Sigmoid colon (tissue), 7 donors: ENCODE data around the gene RNF17. TPM values are rescaled to one million over a fixed set of nuclear protein-coding genes. Genes with fewer than 3 reads are reported as not detected.

Experiments
- DNase-seq: peaks from one replicate; pipeline ENCODE4 v3.0.0-alpha.2; 2019
- H3K27ac ChIP-seq, 4 donors: fragments of 200-600 bp; sonication (generic); one replicate each; pipeline ENCODE4 v1.5.1; 2016 to 2019; ENCODE audit warnings: mild to moderate bottlenecking in 1 of 4
- H3K27me3 ChIP-seq, 3 donors: fragments of 200-600 bp; sonication (generic); one replicate each; pipeline ENCODE4 v1.5.1; 2019; ENCODE audit warnings: mild to moderate bottlenecking in 1 of 3
- H3K36me3 ChIP-seq, 4 donors: fragments of 200-600 bp; sonication (generic); one replicate each; pipeline ENCODE4 v1.5.1; 2016 to 2019
- H3K4me1 ChIP-seq, 4 donors: fragments of 200-600 bp; sonication (generic); one replicate each; pipeline ENCODE4 v1.5.1; 2017 to 2019
- H3K4me3 ChIP-seq, 4 donors: fragments of 200-600 bp; sonication (generic); one replicate each; pipeline ENCODE4 v1.5.1; 2017 to 2019; ENCODE audit warnings: mild to moderate bottlenecking in 2 of 4, moderate library complexity in 1 of 4
- H3K9me3 ChIP-seq, 4 donors: fragments of 200-600 bp in 3 of 4; sonication (generic) in 3 of 4; one replicate each; pipeline versions ENCODE4 v1.5.1 to v1.6.1; 2013 to 2019
- EP300 ChIP-seq, 4 donors: sonication (generic); formaldehyde crosslinking; IDR thresholded peaks; one replicate each; pipeline ENCODE4 v1.6.1; 2017; ENCODE audit warnings: antibody characterized with exemption in 4 of 4
- POLR2A ChIP-seq, 2 donors: fragments of 450-650 bp; IDR thresholded peaks; one replicate each; pipeline ENCODE4 v1.6.1; 2016; ENCODE audit warnings: antibody characterized with exemption in 2 of 2, mild to moderate bottlenecking in 2 of 2, moderate library complexity in 2 of 2
- POLR2AphosphoS5 ChIP-seq, 4 donors: sonication (generic); formaldehyde crosslinking; IDR thresholded peaks; one replicate each; pipeline ENCODE4 v1.6.1; 2017; ENCODE audit warnings: antibody characterized with exemption in 4 of 4
- WGBS, 2 donors: extraction: QIAGEN DNeasy Blood & Tissue Kit; methylation state at CpG; one replicate each; pipeline ENCODE4 v1.1.7; 2013; 5-methylcytosine and 5-hydroxymethylcytosine counted together
- intact Hi-C: fragments of 100-400 bp; cut with DNase I; formaldehyde crosslinking; loops from one replicate; pipeline ENCODE4 v1.15.1; 2023
- polyA plus RNA-seq, 3 donors: library from polyadenylated mRNA; stranded (reverse); fragments of 200-250 nt; gene quantifications; one replicate each; pipeline ENCODE4 v1.2.3, GENCODE V29; 2013
- total RNA-seq, 4 donors: library from RNA; depleted of rRNA; stranded (reverse); fragments of >200 nt; gene quantifications; one replicate each; pipeline ENCODE4 v1.1.0, GENCODE V29; 2016
- TF ChIP-seq, protein P1 (sequence below), 4 experiments: fragments of 450-650 bp in 3 of 4; fragments of 200-600 bp in 1 of 4; IDR thresholded peaks; one replicate each; pipeline ENCODE4 v1.5.1; 2016 to 2019; ENCODE audit warnings: antibody characterized with exemption in 4 of 4, mild to moderate bottlenecking in 3 of 4, moderate library complexity in 2 of 4
- donor health status: healthy with polysubstance abuse.
- donor health status: Bipolar disorder and iron deficiency.
- donor health status: healthy.

Gene RNF17
- total and polyA plus RNA-seq, 7 donors = 0.16 to 1.4 (median 0.55) TPM; not detected in 4

DNA sequence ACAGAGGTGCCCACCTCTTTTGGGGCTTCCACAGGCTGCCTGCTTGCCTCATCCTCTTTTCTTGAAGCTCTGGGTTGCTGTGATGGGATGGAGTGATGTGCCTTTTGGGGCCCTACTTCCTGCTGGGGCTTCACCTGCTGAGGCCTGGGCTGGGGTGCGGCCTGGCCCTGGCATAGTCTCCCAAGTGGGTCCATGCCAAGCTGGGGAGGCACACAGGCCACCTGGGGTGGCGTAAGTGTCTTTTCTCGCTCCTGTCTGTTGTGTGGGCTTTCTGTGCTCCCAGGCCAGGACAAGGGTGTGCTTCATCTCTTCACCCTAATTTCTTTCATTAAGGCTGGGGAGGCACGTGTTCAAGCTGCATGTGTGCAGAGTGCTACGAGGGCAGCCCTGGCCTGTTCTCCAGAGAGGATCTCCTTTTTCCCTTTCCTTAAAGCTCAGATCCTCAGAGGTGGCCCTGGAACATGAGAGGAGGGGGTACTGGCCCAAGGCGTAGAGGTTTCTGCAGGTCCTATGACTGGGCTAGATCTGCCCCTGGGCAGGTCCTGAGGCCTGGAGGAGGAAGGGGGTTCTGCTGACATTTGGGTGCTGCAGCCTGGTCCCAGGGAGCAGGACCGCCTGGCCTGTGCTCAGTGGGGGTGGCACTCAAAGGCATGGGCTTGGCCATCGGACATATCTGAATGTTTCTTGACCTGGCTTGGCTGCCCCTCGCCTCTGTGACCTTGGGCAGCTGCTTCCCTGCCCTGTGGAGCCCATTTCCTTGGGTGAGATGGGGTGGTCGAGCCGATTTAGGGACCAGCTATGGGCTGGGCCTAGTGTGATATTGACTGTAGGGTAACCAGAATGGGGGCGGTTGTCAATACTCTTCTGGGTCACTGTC is 23.7 kb upstream of the RNF17 start:
- TF ChIP-seq EP300 (IDR thresholded peaks at IDR 0.05) (no peak), POLR2AphosphoS5 (IDR thresholded peaks at IDR 0.05) (no peak), POLR2A (IDR thresholded peaks at IDR 0.05) (no peak)
- TF ChIP-seq, protein P1, sequence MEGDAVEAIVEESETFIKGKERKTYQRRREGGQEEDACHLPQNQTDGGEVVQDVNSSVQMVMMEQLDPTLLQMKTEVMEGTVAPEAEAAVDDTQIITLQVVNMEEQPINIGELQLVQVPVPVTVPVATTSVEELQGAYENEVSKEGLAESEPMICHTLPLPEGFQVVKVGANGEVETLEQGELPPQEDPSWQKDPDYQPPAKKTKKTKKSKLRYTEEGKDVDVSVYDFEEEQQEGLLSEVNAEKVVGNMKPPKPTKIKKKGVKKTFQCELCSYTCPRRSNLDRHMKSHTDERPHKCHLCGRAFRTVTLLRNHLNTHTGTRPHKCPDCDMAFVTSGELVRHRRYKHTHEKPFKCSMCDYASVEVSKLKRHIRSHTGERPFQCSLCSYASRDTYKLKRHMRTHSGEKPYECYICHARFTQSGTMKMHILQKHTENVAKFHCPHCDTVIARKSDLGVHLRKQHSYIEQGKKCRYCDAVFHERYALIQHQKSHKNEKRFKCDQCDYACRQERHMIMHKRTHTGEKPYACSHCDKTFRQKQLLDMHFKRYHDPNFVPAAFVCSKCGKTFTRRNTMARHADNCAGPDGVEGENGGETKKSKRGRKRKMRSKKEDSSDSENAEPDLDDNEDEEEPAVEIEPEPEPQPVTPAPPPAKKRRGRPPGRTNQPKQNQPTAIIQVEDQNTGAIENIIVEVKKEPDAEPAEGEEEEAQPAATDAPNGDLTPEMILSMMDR (IDR thresholded peaks at IDR 0.05) = no peak
- H3K9me3 ChIP-seq = no peaks in the 10 kb centered on the region
- no peaks in the 10 kb centered on the region for H3K4me1 ChIP-seq
- no peaks in the 10 kb centered on the region for H3K36me3 ChIP-seq
- no peak overlapping the region for H3K27ac ChIP-seq
- no peak overlapping the region for H3K4me3 ChIP-seq
- WGBS, 2 donors = 87 to 89% methylated on average over 12 of the region's 12 CpGs
- no peak for DNase-seq
- intact Hi-C loops = no loop called here
- H3K27me3 ChIP-seq = peaks cover 0 to 16% (median 0%) of the 10 kb centered on the region in 3 donors

DNA sequence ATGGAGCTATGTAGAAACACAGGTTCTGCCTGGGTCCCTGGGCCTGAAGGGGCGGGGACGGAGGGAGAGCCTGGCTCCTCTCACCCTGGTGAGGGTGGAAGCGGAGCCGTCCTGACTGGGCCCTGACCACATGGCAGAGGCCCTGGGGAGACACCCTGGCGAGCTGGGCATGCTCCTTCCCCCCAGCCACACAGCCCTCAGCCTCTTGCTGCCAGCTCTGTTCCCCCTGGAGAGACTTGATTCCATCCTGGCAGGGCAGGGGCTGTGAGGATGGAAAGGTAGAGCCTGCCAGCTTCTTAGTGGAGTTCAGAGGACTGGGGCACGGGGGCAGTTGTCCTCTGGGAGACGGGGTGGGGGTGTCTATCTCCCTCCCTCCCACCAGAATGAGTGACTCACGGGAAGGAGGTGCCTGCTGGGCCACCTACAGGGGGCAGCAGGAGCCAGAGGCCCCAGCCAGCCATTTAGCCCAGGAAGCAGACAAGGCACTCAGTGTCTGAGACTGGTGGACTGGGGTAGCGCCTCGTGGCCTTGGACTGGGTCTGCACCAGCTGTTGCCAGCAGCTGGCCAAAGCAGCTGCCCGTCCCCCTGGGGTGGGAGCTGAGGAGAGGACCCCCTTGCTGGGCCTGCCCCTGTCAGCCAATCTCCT is 22.8 kb upstream of the RNF17 start:
- no peak for TF ChIP-seq POLR2A (IDR thresholded peaks at IDR 0.05)
- TF ChIP-seq POLR2AphosphoS5 (IDR thresholded peaks at IDR 0.05) = no peak
- TF ChIP-seq EP300 (IDR thresholded peaks at IDR 0.05) = no peak
- TF ChIP-seq, protein P1 (IDR thresholded peaks at IDR 0.05) = no peak
- intact Hi-C loops = no loop called here
- 65 to 78% methylated on average over 11 of the region's 11 CpGs for WGBS, 2 donors
- no peak overlapping the region for H3K4me3 ChIP-seq
- no peaks in the 10 kb centered on the region for H3K9me3 ChIP-seq
- H3K27me3 ChIP-seq = peaks cover 4 to 25% (median 7%) of the 10 kb centered on the region in 3 donors
- peaks cover 0 to 5% (median 2%) of the 10 kb centered on the region in 4 donors for H3K4me1 ChIP-seq
- DNase-seq = no peak
- H3K36me3 ChIP-seq = no peaks in the 10 kb centered on the region
- no peak overlapping the region for H3K27ac ChIP-seq

DNA sequence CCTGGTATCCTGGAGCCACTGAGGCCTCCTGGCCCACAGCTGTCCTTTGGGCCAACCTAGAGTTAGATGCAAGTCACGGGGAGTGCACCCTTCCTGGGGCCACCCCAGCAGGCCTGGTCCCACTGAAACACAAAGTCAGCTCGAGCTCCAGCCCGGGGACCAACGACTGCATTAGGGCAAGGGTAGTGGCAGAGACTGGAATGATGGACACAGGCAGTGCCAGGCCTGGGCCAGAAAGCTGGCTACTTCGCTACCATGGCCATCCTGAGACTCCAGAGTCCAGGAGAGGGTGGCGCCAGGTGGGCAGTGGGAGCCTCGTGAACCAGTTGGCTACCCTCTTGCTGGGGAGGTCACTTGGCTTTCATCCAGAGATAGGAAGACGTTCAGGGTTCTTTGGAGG is 22.2 kb upstream of the RNF17 start:
- Histone ChIP-seq H3K27me3 (peaks cover 11 to 32% (median 13%) of the 10 kb centered on the region in 3 donors), H3K9me3 (no peaks in the 10 kb centered on the region), H3K27ac (no peak overlapping the region), H3K4me1 (peaks cover 0 to 12% (median 6%) of the 10 kb centered on the region in 4 donors), H3K4me3 (no peak overlapping the region), H3K36me3 (no peaks in the 10 kb centered on the region)
- no peak for TF ChIP-seq POLR2A (IDR thresholded peaks at IDR 0.05)
- no peak for TF ChIP-seq EP300 (IDR thresholded peaks at IDR 0.05)
- DNase-seq = no peak
- 61 to 74% methylated on average over 8 of the region's 8 CpGs for WGBS, 2 donors
- intact Hi-C loops = no loop called here

DNA sequence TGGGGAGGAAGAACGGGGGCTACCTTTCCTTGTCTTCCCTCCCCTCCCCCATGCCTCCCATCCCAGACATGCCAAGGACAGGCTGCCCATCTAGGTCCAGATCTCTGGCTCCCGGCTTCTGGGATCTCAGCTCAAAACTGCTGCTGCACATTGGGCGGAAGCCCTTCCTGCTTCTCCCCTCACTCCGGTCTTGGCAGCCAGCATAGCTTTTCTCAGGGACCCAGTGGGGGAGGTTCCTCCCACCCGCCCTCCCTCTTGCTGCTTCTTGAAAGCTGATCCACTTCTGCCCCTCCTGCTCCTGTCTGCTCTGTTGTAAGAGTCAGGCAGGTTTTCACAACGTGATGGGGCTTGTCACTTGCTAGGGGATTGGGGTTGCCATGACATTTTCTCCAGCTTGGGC is 21.7 kb upstream of the RNF17 start:
- TF ChIP-seq EP300 (IDR thresholded peaks at IDR 0.05) = no peak
- TF ChIP-seq, protein P1 (IDR thresholded peaks at IDR 0.05) = no peak
- TF ChIP-seq POLR2AphosphoS5 (IDR thresholded peaks at IDR 0.05) = no peak
- no peak for TF ChIP-seq POLR2A (IDR thresholded peaks at IDR 0.05)
- Histone ChIP-seq H3K4me3 (no peak overlapping the region), H3K4me1 (peaks cover 0 to 16% (median 8%) of the 10 kb centered on the region in 4 donors), H3K9me3 (no peaks in the 10 kb centered on the region), H3K27ac (no peak overlapping the region), H3K36me3 (no peaks in the 10 kb centered on the region), H3K27me3 (peaks cover 11 to 37% (median 16%) of the 10 kb centered on the region in 3 donors)
- WGBS, 2 donors = 43% methylated on average over 6 of the region's 6 CpGs
- no peak for DNase-seq
- intact Hi-C loops = no loop called here

DNA sequence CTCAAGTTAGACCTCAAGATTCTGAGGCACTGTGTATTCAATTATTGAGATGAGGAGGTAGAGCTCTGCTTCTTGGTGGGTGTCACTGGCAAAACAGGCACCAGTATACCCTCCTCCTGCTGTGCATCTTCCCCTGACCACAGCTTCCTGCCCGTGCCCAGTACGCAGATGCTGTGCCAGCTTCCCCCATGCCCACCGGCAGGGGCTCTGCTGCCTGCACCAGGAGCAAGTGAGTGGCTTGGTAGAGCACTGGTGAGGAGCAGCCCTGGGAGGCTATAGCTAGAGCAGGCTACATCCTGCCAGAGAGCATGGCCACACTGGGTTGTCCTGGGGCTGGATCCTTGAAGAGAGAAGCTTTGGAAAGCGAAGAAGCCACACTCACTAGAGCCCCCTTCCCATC is 21.0 kb upstream of the RNF17 start:
- 57 to 66% methylated on average over 4 of the region's 4 CpGs for WGBS, 2 donors
- no peaks in the 10 kb centered on the region for H3K36me3 ChIP-seq
- H3K4me3 ChIP-seq = no peak overlapping the region
- no peak for TF ChIP-seq POLR2A (IDR thresholded peaks at IDR 0.05)
- no peaks in the 10 kb centered on the region for H3K9me3 ChIP-seq
- peaks cover 11 to 44% (median 16%) of the 10 kb centered on the region in 3 donors for H3K27me3 ChIP-seq
- DNase-seq = no peak
- intact Hi-C loops = no loop called here
- no peak overlapping the region for H3K27ac ChIP-seq
- H3K4me1 ChIP-seq = peaks cover 0 to 22% (median 11%) of the 10 kb centered on the region in 4 donors
